ENCODE data around the gene BMPER.

DNA sequence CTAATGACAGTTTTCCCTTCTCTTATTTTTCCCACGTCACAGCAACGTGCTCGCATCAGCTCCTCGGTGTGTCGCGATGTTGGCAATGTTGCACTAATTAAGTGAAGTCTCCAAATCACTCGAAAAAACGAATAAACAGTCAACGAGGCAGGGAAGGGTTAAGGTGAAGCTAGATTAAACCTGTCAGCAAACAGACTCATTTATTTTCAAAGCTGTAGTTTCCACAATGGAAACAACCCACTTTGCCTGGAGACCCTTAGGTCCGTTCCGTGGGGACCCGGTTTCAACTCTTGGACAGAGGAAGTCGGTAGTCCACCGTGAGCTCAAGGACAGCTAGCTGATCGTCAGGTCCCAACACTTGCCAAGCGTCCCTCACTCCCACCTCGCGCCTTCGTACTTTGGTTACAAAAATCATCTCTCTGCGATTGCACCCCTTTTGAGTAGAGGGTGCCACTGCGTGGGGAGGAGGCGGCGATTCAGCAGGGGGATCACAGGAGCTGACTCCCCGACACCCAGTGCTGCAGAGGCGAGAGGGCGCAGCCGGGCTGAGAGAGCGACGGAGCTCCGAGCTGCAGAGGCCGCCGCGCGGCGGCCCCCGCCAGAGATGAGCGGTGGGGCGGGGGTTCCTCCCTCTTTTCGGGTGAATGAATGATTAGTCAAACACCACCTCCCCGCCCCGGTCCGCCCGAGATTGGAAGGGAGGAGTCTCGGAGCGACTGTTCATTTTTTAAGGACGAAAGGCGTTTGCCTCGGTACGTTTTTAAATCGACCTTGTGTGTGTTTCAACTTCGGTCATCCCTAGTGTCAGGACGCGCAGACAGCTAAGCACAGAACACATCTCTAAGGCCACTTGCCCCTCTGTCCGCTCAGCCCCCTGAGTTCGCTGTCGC is 1.3 kb upstream of the BMPER start:
- TF ChIP-seq TCF7L2 (IDR thresholded peaks at IDR 0.05; ENCODE audit: borderline replicate concordance, low read depth, low read length) (no peak), ZBTB21 (tag by site-specific recombination; IDR thresholded peaks at IDR 0.05) (no peak), AEBP2 (tag by site-specific recombination; IDR thresholded peaks at IDR 0.05; ENCODE audit: borderline replicate concordance) (no peak), ZNF274 (IDR thresholded peaks at IDR 0.05; ENCODE audit: low read length) (no peak), ZNF274 (tag by site-specific recombination; IDR thresholded peaks at IDR 0.05; ENCODE audit: borderline replicate concordance) (no peak), MZF1 (tag by site-specific recombination; IDR thresholded peaks at IDR 0.05; ENCODE audit: borderline replicate concordance) (no peak), ZNF654 (tag by site-specific recombination; IDR thresholded peaks at IDR 0.05; ENCODE audit: low read depth) (no peak), ZNF221 (tag by site-specific recombination; IDR thresholded peaks at IDR 0.05; ENCODE audit: borderline replicate concordance) (no peak), ZNF830 (tag by site-specific recombination; IDR thresholded peaks at IDR 0.05; ENCODE audit: low read depth) (no peak), GFI1B (tag by site-specific recombination; IDR thresholded peaks at IDR 0.05) (no peak), ZNF184 (tag by site-specific recombination; IDR thresholded peaks at IDR 0.05) (no peak)
- TF ChIP-seq, protein P1, sequence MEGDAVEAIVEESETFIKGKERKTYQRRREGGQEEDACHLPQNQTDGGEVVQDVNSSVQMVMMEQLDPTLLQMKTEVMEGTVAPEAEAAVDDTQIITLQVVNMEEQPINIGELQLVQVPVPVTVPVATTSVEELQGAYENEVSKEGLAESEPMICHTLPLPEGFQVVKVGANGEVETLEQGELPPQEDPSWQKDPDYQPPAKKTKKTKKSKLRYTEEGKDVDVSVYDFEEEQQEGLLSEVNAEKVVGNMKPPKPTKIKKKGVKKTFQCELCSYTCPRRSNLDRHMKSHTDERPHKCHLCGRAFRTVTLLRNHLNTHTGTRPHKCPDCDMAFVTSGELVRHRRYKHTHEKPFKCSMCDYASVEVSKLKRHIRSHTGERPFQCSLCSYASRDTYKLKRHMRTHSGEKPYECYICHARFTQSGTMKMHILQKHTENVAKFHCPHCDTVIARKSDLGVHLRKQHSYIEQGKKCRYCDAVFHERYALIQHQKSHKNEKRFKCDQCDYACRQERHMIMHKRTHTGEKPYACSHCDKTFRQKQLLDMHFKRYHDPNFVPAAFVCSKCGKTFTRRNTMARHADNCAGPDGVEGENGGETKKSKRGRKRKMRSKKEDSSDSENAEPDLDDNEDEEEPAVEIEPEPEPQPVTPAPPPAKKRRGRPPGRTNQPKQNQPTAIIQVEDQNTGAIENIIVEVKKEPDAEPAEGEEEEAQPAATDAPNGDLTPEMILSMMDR (tag by site-specific recombination; IDR thresholded peaks at IDR 0.05): no peak
- TF ChIP-seq, protein P2, sequence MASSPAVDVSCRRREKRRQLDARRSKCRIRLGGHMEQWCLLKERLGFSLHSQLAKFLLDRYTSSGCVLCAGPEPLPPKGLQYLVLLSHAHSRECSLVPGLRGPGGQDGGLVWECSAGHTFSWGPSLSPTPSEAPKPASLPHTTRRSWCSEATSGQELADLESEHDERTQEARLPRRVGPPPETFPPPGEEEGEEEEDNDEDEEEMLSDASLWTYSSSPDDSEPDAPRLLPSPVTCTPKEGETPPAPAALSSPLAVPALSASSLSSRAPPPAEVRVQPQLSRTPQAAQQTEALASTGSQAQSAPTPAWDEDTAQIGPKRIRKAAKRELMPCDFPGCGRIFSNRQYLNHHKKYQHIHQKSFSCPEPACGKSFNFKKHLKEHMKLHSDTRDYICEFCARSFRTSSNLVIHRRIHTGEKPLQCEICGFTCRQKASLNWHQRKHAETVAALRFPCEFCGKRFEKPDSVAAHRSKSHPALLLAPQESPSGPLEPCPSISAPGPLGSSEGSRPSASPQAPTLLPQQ (tag by site-specific recombination; IDR thresholded peaks at IDR 0.05): no peak
- TF ChIP-seq, protein P3, sequence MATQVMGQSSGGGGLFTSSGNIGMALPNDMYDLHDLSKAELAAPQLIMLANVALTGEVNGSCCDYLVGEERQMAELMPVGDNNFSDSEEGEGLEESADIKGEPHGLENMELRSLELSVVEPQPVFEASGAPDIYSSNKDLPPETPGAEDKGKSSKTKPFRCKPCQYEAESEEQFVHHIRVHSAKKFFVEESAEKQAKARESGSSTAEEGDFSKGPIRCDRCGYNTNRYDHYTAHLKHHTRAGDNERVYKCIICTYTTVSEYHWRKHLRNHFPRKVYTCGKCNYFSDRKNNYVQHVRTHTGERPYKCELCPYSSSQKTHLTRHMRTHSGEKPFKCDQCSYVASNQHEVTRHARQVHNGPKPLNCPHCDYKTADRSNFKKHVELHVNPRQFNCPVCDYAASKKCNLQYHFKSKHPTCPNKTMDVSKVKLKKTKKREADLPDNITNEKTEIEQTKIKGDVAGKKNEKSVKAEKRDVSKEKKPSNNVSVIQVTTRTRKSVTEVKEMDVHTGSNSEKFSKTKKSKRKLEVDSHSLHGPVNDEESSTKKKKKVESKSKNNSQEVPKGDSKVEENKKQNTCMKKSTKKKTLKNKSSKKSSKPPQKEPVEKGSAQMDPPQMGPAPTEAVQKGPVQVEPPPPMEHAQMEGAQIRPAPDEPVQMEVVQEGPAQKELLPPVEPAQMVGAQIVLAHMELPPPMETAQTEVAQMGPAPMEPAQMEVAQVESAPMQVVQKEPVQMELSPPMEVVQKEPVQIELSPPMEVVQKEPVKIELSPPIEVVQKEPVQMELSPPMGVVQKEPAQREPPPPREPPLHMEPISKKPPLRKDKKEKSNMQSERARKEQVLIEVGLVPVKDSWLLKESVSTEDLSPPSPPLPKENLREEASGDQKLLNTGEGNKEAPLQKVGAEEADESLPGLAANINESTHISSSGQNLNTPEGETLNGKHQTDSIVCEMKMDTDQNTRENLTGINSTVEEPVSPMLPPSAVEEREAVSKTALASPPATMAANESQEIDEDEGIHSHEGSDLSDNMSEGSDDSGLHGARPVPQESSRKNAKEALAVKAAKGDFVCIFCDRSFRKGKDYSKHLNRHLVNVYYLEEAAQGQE (tag by site-specific recombination; IDR thresholded peaks at IDR 0.05): no peak
